Activated T-cell treated with anti-CD3 and anti-CD28 coated beads for 4 hours (primary cell): ENCODE data around the gene PSEN2.
A peak's percentile ranks its signal among the peaks of the same experiment; 100 is the strongest.
"Not testable (repeated sequence)": the region's sequence is repeated elsewhere in the genome, so short reads cannot be mapped to it uniquely, and the experiment has no call there.

Experiments
- DNase-seq: peaks from one replicate; pipeline ENCODE4 v3.0.0-alpha.2; 2020

The PSEN2 gene

DNA sequence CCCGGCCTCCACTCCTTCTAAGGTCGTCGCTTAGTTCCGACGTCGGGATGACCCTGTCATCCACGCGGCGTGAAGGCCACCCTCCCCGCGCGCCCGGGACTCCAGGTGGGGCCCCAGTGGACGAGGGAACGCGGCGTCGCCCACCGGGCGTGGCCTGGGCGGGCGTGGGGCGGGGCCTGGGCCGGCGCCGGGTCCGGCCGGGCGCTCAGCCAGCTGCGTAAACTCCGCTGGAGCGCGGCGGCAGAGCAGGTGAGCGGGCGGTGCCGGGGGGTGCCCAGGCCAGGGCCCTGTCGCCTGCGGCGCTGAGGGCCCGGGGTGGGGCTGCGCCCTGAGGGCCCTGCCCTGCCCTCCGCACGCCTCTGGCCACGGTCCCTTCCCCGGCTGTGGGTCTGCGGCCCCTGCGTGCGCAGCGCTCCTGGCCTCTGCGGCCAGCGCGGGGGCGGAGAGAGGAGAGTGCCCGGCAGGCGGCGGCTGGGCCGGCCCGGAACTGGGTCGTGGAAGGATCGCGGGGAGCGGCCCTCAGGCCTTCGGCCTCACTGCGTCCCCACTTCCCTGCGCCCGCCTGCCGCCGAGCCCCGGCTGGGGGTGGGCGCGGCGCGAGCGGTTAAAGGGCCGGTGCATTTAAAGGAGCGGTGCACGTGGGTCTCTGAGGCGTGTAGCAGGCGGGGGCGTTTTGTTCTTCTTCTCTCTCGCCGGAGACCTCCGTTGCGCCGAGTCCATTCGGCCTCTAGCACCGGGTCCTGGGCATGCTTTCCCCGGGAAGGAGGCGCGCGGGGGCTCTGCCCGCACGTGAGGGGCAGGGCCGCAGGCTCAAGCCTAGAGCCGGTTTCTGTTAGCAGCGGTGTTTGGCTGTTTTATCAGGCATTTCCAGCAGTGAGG is at the start of gene PSEN2:
TSS of gene PSEN2 (plus strand) at position 216 of the 879 bp plus-strand sequence. CDS start 11,292 bp downstream, outside the sequence.
- peak; percentile 25 for DNase-seq

DNA sequence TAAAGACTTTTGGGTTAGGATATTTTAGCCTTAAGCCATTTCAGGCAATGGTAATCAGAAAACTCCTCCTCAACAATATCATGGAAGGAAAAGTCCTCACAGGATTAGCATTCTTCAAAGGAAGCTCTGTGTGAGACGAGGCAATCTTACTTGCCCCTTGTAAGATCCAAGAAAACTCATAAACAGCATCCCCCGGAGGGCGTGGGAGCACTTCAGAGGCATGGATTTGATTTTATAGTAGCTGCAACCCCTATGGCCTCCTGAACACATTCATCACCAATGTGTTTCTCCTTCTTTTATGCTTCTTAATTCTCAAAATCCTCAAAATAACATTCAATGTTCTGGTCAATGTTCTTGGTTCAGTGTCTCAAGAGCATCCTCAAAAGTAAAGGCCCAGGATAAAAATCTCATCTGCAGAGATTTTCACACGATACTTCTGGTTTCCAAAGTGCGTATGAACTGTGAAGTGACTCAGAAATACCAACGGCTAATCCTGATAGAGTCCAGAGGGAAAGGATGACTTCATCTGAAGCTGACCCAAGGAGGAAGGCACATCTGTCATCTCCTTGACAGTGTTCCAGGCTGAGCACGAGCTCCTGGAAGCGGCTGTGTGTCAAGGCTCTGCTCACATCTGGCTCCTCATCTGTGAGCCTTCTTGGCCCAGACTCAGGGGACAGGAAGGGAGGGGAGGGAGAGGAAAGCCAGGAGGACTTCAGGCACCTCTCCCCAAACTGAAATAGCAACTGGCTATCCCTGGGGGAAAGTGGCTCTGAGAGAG is 49.3 kb upstream of the PSEN2 start:
- DNase-seq, result no peak

DNA sequence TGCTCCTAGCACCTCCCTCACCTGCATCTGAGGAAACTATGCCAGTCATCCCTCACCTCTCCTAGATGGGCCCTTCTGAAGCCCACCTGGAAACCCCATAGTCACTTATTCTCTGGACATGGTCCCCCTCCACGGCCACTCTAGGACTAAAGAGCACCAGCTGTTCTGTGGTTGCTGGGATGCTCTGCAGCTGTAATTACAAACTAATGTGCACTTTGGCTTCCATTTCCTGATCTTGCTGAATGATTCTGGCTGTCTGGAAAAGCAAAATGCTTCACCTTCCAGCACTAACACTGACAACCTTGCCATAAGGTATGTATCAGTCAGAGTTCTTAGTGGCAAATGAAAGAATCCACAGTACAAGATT is 48.7 kb upstream of the PSEN2 start:
- no peak for DNase-seq

DNA sequence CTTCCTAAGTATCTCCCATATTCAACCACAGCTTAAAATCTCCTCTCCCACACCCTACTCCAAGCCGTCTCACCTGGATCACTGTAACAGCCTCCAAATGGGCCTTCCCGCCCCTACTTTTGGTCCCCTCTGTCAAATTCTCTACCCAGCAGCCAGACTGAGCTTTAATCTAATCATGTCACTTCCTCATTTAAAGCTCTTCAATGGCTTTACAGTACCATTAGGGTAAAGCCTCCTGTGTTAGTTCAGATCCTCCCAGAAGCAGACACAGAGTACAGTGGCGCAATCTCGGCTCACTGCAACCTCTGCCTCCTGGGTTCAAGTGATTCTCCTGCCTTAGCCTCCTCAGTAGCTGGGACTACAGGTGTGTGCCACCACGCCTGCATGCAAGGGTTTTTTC is 46.8 kb upstream of the PSEN2 start:
- no peak for DNase-seq

DNA sequence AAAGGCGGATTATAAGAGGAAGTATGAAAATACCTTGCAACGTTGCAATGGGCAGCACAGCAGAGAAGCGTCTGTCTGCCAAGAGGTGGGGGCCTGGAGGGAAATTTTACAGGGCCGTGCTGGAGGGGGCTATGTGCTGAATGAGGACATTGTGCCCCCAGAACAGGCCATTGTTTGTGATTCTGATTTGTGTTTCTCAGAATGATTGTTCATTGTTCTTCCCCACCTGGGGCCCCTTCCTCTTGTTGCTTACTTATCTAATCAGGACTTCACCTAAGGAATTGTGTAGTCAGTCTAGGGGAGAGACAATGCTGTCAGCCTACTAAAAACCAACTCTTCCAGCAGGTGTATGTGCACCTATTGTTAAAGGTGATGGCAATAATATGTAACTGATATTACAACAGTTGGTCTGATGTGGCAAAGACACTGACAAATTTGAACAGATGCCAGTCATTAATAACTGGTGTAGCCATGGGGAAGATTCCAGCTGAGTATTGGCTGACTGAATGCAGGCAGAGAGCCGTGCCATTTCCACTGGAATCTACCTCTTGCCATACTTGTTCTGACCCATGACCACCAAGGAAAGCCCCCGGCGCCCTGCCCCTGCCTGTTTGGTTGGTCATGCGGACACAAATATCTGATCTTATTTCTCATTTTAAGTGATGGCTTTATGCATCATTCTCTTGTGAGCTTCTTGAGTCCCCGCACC is 45.2 kb upstream of the PSEN2 start:
- no peak for DNase-seq

DNA sequence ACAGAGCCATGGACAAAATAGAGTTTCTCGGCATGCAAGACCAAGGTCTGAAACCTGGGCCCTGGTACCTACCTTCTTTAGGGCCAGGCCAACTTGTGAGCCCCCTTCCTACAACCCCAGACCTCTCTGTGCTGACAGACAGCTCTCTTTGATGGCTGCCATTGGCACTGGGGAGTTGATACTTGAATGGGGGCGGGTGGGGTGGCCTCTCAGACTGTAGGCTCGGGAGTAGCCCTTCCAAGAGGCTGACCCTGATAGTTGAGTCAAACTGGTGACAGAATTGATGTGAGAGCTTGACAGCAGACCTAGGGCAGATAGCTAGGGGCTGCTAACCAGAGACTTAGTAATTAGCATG is 44.7 kb upstream of the PSEN2 start:
- DNase-seq, result no peak

DNA sequence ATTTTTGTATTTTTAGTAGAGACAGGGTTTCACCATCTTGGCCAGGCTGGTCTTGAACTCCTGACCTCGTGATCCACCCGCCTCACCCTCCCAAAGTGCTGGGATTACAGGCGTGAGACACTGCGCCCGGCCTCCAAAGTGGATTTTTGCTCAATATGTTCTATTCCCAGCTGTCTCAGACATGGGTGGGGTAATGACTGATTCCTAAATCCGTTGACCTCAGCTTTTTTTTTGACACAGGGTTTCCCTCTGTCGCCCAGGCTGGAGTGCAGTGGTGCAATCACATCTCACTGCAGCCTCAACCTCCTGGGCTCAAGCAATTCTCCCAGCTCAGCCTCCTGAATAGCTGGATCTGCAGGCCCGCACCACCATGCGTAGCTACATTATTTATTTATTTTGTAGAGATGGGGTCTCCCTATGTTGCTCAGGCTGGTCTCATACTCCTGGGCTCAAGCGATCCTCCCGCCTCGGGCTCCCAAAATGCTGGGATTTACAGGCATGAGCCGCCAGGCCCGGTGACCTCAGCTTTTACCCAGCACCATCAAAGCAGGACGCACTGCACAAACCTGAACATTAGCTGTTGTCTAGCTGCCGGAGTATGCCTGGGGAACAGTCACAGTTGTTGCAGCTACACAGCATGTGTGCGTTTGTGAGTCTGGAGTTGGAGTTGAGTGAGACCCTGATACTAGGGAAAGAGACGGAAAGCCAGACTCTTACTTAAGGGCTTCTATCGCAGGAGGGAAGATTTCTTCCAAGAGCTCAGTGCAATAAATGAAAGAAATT is 43.7 kb upstream of the PSEN2 start:
- DNase-seq, result no peak

DNA sequence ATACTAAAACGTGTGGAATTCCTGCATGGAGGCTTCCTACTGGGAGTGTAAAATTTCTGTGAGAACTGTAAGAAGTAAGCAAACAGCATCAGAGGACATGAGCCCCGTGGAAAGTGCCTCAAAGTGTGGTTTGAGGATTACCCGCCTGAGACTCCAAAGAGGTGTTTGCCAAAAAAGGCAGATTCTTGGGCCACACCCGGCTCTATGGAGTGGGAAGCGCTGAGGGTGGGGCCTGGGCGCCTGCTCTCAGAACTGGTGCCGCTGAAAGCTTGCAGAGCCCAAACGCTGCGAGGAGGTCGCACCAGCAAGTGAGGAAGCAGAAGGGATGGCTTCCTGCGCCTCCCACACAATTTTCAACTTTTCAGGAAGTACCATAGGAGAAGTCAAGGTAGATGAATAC is 43.0 kb upstream of the PSEN2 start:
- DNase-seq, result no peak

DNA sequence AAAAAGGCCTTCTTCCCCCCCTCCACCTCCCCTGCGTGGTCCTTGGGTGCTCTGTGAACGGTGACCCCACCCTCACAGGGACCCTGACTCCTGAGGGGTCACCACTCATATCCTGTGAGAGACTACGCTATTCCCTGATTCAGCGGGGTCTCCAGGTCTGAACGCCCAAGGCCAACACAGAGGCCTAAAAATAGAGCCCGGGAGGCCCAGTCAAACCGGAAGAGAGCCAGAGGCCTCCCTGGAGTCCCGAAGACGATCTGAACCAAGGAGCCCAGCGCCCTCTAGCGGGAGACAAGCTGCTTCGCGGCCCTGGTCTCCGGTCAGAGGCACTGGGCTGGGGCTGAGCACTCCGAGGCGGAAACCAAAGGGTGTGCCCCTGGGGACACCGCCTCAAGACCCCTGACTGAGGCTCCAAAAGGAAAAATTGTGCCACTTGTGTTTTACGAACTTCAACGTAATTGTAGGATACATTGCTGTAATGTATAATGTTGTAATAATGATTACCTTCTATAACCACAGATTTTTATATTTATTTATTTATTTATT is 42.4 kb upstream of the PSEN2 start:
- DNase-seq, result peak; percentile 92

DNA sequence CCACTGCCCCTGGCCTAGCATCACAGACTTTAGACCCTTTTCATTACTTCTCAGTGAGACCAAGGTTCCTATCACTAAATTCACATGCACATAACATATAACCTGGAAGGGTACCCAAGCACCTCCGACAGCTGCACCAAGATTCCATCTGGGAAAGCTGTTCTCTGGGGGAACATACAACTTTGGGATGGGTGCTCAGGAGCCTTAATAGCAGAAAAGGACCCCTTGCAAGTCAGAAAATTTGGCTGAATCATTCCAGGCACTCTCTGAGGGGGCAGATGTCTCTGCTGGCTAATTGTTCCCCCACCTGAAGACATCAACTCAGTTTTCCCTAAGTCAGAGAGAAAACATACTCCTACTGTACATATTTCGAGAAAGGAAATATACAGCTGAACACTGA is 41.3 kb upstream of the PSEN2 start:
- DNase-seq, result no peak

DNA sequence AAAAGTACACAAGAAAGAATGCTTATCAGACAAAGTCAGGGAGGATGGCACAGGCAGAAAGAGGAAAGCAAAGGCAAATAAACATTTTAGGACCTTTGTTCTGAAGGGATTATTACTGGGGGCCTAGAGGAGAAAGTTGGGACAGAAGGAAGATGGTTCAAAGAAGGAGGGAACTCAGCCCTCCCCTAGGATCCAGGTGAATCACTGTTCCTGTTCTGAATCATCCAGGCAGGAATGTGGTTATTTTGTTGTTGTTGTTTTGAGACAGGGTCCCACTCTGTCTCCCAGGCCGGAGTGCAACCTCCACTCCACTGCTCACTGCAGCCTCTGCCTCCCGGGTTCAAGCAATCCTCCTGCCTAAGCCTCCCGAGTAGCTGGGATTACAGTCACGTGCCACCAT is 38.5 kb upstream of the PSEN2 start:
- DNase-seq, result no peak

DNA sequence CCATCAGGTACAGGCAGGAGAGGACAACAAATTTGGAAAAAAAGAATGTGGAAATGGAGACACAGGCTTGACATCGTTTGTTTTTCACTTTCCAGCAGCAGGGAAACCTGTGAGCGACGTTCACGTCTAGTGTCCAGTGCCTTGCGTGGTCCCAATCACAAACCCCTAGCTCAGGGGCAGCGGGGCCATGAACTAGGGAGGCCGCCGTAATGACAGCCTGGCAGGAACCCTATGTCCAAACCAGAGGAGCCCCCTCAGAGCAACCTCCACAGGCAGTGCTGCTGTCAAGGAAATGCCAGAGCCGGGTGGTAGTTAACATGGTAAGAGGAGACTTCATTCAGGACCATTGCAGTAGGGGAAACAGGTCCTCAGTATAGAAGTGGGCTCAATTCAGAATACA is 37.8 kb upstream of the PSEN2 start:
- no peak for DNase-seq

DNA sequence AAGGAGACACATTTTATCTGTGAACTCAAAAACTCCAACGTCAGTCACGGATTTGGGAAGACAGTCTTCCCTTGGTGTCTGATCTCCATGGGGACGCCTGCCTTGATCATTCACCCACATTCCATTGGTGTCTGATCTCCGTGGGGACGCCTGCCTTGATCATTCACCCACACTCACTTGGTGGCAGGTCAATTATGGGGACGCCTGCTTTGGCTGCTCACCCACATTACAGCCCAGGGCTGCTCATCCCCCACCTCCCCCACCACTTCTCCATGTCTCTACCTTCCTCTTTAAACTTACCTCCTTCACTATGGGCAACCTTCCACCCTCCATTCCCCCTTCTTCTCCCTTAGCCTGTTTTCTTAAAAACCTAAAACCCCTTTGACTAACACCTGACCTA is 36.2 kb upstream of the PSEN2 start:
- not testable (repeated sequence) for DNase-seq

DNA sequence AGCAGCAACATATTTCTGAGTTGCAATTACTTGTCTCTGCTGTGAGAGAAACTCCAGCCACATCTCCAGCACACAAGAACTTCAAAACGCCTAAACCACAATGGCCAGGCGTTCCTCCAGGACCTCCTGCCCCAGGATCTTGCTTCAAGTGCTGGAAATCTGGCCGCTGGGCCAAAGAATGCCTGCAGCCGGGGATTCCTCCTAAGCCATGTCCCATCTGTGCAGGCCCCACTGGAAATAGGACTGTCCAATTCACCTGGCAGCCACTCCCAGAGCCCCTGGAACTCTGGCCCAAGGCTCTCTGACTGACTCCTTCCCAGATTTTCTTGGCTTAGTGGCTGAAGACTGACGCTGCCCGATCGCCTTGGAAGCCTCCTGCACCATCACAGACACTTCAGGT is 35.0 kb upstream of the PSEN2 start:
- DNase-seq, result not testable (repeated sequence)

DNA sequence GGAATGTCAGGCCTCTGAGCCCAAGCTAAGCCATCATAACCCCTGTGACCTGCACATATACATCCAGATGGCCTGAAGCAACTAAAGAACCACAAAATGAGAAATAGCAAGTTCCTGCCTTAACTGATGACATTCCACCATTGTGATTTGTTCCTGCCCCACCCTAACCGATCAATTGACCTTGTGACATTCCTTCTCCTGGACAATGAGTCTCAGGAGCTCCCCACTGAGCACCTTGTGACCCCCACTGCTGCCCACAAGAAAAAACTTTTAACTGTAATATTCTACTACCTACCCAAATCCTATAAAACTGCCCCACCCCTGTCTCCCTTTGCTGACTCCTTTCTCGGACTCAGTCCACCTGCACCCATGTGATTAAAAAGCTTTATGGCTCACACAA is 32.5 kb upstream of the PSEN2 start:
- DNase-seq, result not testable (repeated sequence)

DNA sequence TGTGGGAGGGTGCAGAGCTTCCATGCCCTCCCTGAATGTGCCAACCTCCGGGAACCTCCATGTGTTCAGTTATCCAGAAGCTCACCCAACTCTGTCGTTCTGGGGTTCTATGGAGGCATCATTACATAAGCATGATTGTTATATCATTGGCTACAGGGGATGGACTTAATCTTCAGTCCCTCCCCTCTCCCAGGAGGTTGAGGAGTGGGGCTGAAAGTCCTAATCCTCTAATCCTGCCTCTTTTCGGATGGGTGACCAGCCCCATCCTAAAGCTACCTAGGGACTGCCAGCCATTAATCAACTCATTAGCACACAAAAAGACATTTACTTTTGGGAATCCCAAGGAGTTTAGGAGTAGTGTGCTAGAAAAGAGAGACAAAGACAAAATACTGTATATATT is 32.0 kb upstream of the PSEN2 start:
- no peak for DNase-seq

DNA sequence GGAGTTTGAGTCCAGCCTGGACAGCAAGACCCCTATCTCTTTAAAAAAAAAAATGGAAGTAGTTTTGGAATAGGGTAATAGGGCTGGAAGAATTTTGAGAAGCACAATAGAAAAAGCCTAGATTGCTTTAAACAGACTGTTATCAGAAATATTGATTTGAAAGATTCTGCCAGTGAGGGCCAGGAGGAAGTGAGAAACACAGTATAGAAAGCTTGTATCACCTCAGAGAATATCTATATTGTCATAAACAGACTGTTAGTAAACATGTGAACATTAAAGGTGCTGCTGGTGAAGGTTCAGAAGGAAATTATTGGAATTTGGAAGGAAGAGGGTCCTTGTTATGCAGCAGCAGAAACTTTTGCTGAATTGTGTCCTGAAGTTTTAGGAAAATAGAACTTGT is 24.8 kb upstream of the PSEN2 start:
- DNase-seq, result no peak

DNA sequence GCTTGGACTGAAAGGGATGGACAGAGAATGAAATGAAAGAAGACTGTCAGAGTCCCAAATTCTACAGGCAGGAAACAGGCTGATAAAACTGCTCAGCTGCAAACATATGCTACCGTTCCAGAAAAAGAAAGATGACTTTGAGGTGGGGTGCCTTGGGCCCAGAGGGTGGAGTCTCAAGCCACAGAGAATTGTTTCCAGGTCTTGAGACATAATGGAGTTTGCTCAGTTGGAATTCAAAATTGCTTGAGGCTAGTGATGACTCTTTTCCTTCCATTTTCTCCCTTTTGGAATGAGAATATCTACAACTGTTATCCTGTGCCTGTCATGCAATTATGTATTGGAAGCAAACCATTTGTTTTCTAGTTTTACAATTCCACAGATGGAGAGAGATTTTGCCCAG is 23.6 kb upstream of the PSEN2 start:
- DNase-seq, result no peak

DNA sequence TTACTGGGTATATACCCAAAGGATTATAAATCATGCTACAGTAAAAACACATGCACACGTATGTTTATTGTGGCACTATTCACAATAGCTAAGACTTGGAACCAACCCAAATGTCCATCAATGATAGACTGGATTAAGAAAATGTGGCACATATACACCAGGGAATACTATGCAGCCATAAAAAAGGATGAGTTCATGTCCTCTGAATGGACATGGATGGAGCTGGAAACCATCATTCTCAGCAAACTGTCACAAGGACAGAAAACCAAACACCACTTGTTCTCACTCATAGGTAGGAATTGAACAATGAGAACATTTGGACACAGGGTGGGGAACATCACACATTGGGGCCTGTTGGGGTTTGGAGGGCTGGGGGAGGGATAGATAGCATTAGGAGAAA is 15.9 kb upstream of the PSEN2 start:
- not testable (repeated sequence) for DNase-seq

DNA sequence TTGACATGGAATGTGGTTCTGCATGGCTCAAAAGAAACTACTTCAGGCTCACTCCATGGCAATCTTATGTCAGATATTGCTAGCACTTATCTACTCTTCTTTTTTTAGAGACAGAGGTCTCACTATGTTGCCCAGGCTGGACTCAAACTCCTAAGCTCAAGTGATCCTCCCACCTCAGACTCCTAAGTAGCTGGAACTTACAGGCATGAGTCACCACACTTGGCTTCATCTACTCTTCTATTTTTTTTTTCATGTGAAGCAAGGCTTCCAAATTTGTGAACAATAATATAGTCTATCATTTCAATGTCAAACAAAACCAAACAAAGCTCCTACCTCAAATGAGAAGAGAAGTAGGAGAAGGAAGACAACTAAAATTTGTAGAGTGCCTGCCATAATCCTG is 7.5 kb upstream of the PSEN2 start:
- no peak for DNase-seq

DNA sequence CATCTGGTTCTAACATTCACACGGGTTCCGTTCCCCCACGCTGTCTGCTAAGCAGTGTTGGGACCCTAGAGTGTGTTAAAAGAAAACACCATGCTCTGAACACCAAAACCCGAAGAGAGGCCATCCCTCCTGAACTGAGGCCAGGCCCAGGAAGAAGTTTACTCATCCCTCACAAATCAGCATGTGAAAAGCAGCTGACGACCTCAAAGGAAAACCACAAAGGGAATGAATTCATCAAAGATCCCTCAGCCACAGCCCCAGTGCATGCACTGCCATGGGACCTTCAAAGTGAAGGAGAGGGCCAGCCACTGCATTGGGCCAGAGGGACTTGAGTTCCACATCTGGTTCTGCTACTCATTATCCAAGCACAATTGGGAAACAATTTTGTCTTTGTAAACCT is 7.0 kb upstream of the PSEN2 start:
- no peak for DNase-seq

DNA sequence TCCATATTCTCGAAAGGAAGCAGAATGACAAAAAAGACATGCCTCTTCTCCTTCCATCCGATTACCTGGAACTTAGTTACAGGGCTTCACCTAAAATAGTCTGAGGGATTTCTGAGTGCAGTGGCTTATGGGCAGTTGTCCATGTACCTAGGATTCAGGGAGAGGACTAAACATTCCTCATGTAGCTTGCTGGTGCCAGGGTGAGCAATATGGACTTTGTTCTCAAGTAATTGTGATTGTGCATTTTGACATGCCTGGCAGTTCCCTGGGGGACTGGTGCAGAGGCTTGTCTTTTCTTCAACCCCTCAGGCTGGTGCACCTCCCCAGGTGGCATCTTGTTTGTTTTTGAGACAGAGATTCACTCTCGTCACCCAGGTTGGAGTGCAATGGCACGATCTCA is 6.1 kb upstream of the PSEN2 start:
- no peak for DNase-seq

DNA sequence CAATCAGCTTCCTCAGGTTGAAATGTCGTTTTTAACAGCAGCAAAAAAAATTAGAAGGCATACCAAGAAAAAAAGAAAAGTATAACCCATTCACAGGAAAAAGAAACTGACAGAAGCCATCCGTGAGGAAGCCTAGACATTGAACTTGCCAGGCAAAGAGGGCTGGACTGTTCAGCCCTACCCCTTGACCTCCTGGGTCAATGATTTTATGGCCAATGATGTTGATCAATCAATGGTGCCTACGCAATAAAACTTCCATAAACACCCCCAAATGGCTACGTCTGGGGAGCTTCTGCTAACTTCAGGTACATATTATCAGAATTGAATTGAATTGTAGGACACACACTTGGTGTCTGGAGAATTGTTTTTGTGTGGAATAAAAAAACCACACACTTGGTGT is 4.8 kb upstream of the PSEN2 start:
- DNase-seq, result no peak
